MM.1S (cell line): ENCODE data around the gene ZBTB12.

Experiments used
- CTCF ChIP-seq: fragments of 300-600 bp; sonication (generic); IDR thresholded peaks from 2 replicates; pipeline ENCODE4 v1.5.1; 2016; ENCODE audit warnings: antibody characterized with exemption, low read length, mixed read lengths
- EZH2 ChIP-seq: fragments of 300-600 bp; sonication (generic); optimal IDR thresholded peaks from 2 replicates; pipeline ENCODE3; 2017; ENCODE audit warnings: low read depth, mild to moderate bottlenecking, antibody characterized with exemption, low read length, mixed read lengths

GRCh38 chr6:31898383-31899011 lies 3.4 kb downstream of the ZBTB12 start:
- 0 out of 2 replicates have a peak, but pooled peaks have one; percentile 19 for TF ChIP-seq CTCF
- TF ChIP-seq EZH2, result no peak
